Memory B cell (primary cell): ENCODE measurements around the gene ANXA10.
A peak's percentile ranks its signal among the peaks of the same experiment; 100 is the strongest.

Experiments used
- ATAC-seq: fragments of 150-1000 bp; cut with Tn5 transposase; 2 replicates; pipeline ENCODE4 v1.10.0; 2021; ENCODE audit warnings: low read depth, mild to moderate bottlenecking, moderate library complexity
- DNase-seq, 2 donors: peaks; one replicate each; pipeline ENCODE4 v3.0.0; 2022; ENCODE audit warnings: low spot score in 2 of 2
- H3K27ac Mint-ChIP-seq: one replicate; pipeline ENCODE4 v1.8.0; 2022; ENCODE audit warnings: mild to moderate bottlenecking, moderate library complexity, mixed read lengths
- H3K27me3 Mint-ChIP-seq: one replicate; pipeline ENCODE4 v1.8.0; 2022; ENCODE audit warnings: mixed read lengths
- H3K36me3 Mint-ChIP-seq: one replicate; pipeline ENCODE4 v1.8.0; 2022; ENCODE audit warnings: mild to moderate bottlenecking, mixed read lengths
- H3K4me1 Mint-ChIP-seq: one replicate; pipeline ENCODE4 v1.8.0; 2022; ENCODE audit warnings: mixed read lengths
- H3K4me3 Mint-ChIP-seq: one replicate; pipeline ENCODE4 v1.8.0; 2022; ENCODE audit warnings: mild to moderate bottlenecking, moderate library complexity, mixed read lengths
- H3K9me3 Mint-ChIP-seq: one replicate; pipeline ENCODE4 v1.8.0; 2022; ENCODE audit warnings: mixed read lengths

Gene ANXA10

GRCh38 chr4:168154546-168155277 lies 62.4 kb downstream of the ANXA10 start:
- Mint-ChIP-seq H3K36me3 (no peaks in the 10 kb centered on the region), H3K27ac (no peak overlapping the region), H3K4me3 (no peak overlapping the region), H3K4me1 (peaks cover 5% of the 10 kb centered on the region), H3K27me3 (no peaks in the 10 kb centered on the region), H3K9me3 (no peaks in the 10 kb centered on the region)
- ATAC-seq (no peak), DNase-seq (no peak)

- Mint-ChIP-seq H3K27me3 (peaks cover 2% of the 10 kb centered on the region), H3K4me3 (no peak overlapping the region)
These were observed 70.3 kb downstream of the ANXA10 start for GRCh38 chr4:168162604-168163003.

GRCh38 chr4:168163106-168163505 lies 70.8 kb downstream of the ANXA10 start:
- H3K4me3 Mint-ChIP-seq = no peak overlapping the region
- no peak for ATAC-seq

More at GRCh38 chr4:168162604-168163003, 70.3 kb downstream of the ANXA10 start:
- Mint-ChIP-seq H3K36me3 (no peaks in the 10 kb centered on the region), H3K4me1 (no peaks in the 10 kb centered on the region), H3K27ac (no peak overlapping the region), H3K9me3 (peaks cover 7% of the 10 kb centered on the region)
- ATAC-seq (no peak), DNase-seq (no peak)

GRCh38 chr4:168164045-168164444 lies 71.7 kb downstream of the ANXA10 start:
- ATAC-seq = no peak
- Mint-ChIP-seq H3K4me1 (no peaks in the 10 kb centered on the region), H3K36me3 (no peaks in the 10 kb centered on the region), H3K4me3 (no peak overlapping the region), H3K27ac (no peak overlapping the region), H3K27me3 (peaks cover 4% of the 10 kb centered on the region), H3K9me3 (peaks cover 7% of the 10 kb centered on the region)
- DNase-seq = no peak

More at GRCh38 chr4:168163106-168163505, 70.8 kb downstream of the ANXA10 start:
- no peak overlapping the region for H3K27ac Mint-ChIP-seq
- H3K4me1 Mint-ChIP-seq = no peaks in the 10 kb centered on the region
- no peaks in the 10 kb centered on the region for H3K36me3 Mint-ChIP-seq
- peaks cover 4% of the 10 kb centered on the region for H3K27me3 Mint-ChIP-seq
- DNase-seq = no peak
- peaks cover 7% of the 10 kb centered on the region for H3K9me3 Mint-ChIP-seq

GRCh38 chr4:168164915-168165548 lies 72.7 kb downstream of the ANXA10 start:
- no peak for DNase-seq
- Mint-ChIP-seq H3K4me3 (no peak overlapping the region), H3K9me3 (peaks cover 7% of the 10 kb centered on the region), H3K27me3 (peaks cover 4% of the 10 kb centered on the region), H3K27ac (no peak overlapping the region), H3K36me3 (no peaks in the 10 kb centered on the region), H3K4me1 (no peaks in the 10 kb centered on the region)
- ATAC-seq = no peak

GRCh38 chr4:168167714-168168284 lies 75.5 kb downstream of the ANXA10 start:
- DNase-seq (no peak), ATAC-seq (no peak)
- no peaks in the 10 kb centered on the region for H3K4me1 Mint-ChIP-seq
- H3K27me3 Mint-ChIP-seq = peaks cover 2% of the 10 kb centered on the region
- no peak overlapping the region for H3K27ac Mint-ChIP-seq
- no peak overlapping the region for H3K4me3 Mint-ChIP-seq
- no peaks in the 10 kb centered on the region for H3K36me3 Mint-ChIP-seq
- H3K9me3 Mint-ChIP-seq = no peaks in the 10 kb centered on the region

- H3K27ac Mint-ChIP-seq = no peak overlapping the region
- H3K9me3 Mint-ChIP-seq = no peaks in the 10 kb centered on the region
- H3K36me3 Mint-ChIP-seq = no peaks in the 10 kb centered on the region
- no peaks in the 10 kb centered on the region for H3K4me1 Mint-ChIP-seq
- H3K4me3 Mint-ChIP-seq = no peak overlapping the region
- no peaks in the 10 kb centered on the region for H3K27me3 Mint-ChIP-seq
- DNase-seq (no peak), ATAC-seq (no peak)
These were observed 82.0 kb downstream of the ANXA10 start for GRCh38 chr4:168174308-168174707.

GRCh38 chr4:168177546-168178149 lies 85.3 kb downstream of the ANXA10 start:
- Mint-ChIP-seq H3K27me3 (no peaks in the 10 kb centered on the region), H3K4me3 (no peak overlapping the region)
- ATAC-seq = no peak

GRCh38 chr4:168183717-168184571 lies 91.6 kb downstream of the ANXA10 start:
- H3K36me3 Mint-ChIP-seq = peaks cover 2% of the 10 kb centered on the region
- H3K4me3 Mint-ChIP-seq = no peak overlapping the region
- DNase-seq (no peak), ATAC-seq (no peak)
- peaks cover 4% of the 10 kb centered on the region for H3K4me1 Mint-ChIP-seq
- H3K9me3 Mint-ChIP-seq = peaks cover 2% of the 10 kb centered on the region
- H3K27me3 Mint-ChIP-seq = no peaks in the 10 kb centered on the region
- no peak overlapping the region for H3K27ac Mint-ChIP-seq

More at GRCh38 chr4:168177546-168178149, 85.3 kb downstream of the ANXA10 start:
- DNase-seq = no peak
- Mint-ChIP-seq H3K36me3 (no peaks in the 10 kb centered on the region), H3K27ac (no peak overlapping the region), H3K4me1 (no peaks in the 10 kb centered on the region), H3K9me3 (no peaks in the 10 kb centered on the region)

GRCh38 chr4:168188754-168189153 lies 96.4 kb downstream of the ANXA10 start:
- Mint-ChIP-seq H3K9me3 (peaks cover 2% of the 10 kb centered on the region), H3K4me3 (peak overlapping the region; percentile 2), H3K4me1 (peaks cover 5% of the 10 kb centered on the region), H3K27me3 (no peaks in the 10 kb centered on the region), H3K36me3 (peaks cover 2% of the 10 kb centered on the region), H3K27ac (no peak overlapping the region)
- ATAC-seq (peak; percentile 38), DNase-seq (no peak)

GRCh38 chr4:168197926-168198325 lies 105.6 kb downstream of the ANXA10 start:
- Mint-ChIP-seq H3K4me1 (no peaks in the 10 kb centered on the region), H3K9me3 (peaks cover 7% of the 10 kb centered on the region), H3K36me3 (peaks cover 5% of the 10 kb centered on the region), H3K27ac (no peak overlapping the region), H3K4me3 (no peak overlapping the region), H3K27me3 (no peaks in the 10 kb centered on the region)
- ATAC-seq = no peak
- DNase-seq = no peak

- H3K27ac Mint-ChIP-seq = no peak overlapping the region
- no peak for ATAC-seq
- peaks cover 11% of the 10 kb centered on the region for H3K9me3 Mint-ChIP-seq
- DNase-seq = no peak
- no peaks in the 10 kb centered on the region for H3K4me1 Mint-ChIP-seq
- H3K36me3 Mint-ChIP-seq = peaks cover 7% of the 10 kb centered on the region
- no peaks in the 10 kb centered on the region for H3K27me3 Mint-ChIP-seq
- no peak overlapping the region for H3K4me3 Mint-ChIP-seq
These were observed 107.1 kb downstream of the ANXA10 start for GRCh38 chr4:168199260-168199957.

GRCh38 chr4:168200685-168201084 lies 108.3 kb downstream of the ANXA10 start:
- H3K4me3 Mint-ChIP-seq = no peak overlapping the region
- H3K36me3 Mint-ChIP-seq = peaks cover 7% of the 10 kb centered on the region
- peaks cover 15% of the 10 kb centered on the region for H3K9me3 Mint-ChIP-seq
- H3K27ac Mint-ChIP-seq = no peak overlapping the region
- no peak for ATAC-seq
- DNase-seq = no peak
- H3K4me1 Mint-ChIP-seq = no peaks in the 10 kb centered on the region
- no peaks in the 10 kb centered on the region for H3K27me3 Mint-ChIP-seq
